HS-27A (cell line): Measurements from ENCODE around the gene RAD51B.
"Not testable (repeated sequence)": the region's sequence is repeated elsewhere in the genome, so short reads cannot be mapped to it uniquely, and the experiment has no call there.

ENCODE experiments used
- DNase-seq: peaks from one replicate; pipeline ENCODE4 v3.0.0-alpha.2; 2012; ENCODE audit warnings: low read depth, missing footprints

The RAD51B gene

GRCh38 chr14:68752271-68753006 is 932.9 kb downstream of the RAD51B start:
- DNase-seq: no peak

GRCh38 chr14:68753690-68754089 is 934.1 kb downstream of the RAD51B start:
- DNase-seq: no peak

GRCh38 chr14:68755016-68755353 is 935.4 kb downstream of the RAD51B start:
- DNase-seq: no peak

GRCh38 chr14:68756000-68756481 is 936.5 kb downstream of the RAD51B start:
- no peak for DNase-seq

GRCh38 chr14:68756734-68757133 is 937.2 kb downstream of the RAD51B start:
- DNase-seq: no peak

- DNase-seq: no peak
Measured at GRCh38 chr14:68757618-68758081, 938.1 kb downstream of the RAD51B start.

- DNase-seq: no peak
Measured at GRCh38 chr14:68758301-68758700, 938.7 kb downstream of the RAD51B start.

- DNase-seq: no peak
Measured at GRCh38 chr14:68759017-68759560, 939.5 kb downstream of the RAD51B start.

GRCh38 chr14:68759937-68760336 is 940.4 kb downstream of the RAD51B start:
- DNase-seq: no peak

- no peak for DNase-seq
Measured at GRCh38 chr14:68760761-68761160, 941.2 kb downstream of the RAD51B start.

- DNase-seq: no peak
Measured at GRCh38 chr14:68761391-68761790, 941.8 kb downstream of the RAD51B start.

GRCh38 chr14:68762953-68763764 is 943.6 kb downstream of the RAD51B start:
- no peak for DNase-seq

GRCh38 chr14:68763843-68764242 is 944.3 kb downstream of the RAD51B start:
- DNase-seq: not testable (repeated sequence)

GRCh38 chr14:68766299-68767247 is 947.0 kb downstream of the RAD51B start:
- no peak for DNase-seq

- no peak for DNase-seq
Measured at GRCh38 chr14:68767248-68767645, 947.7 kb downstream of the RAD51B start.

GRCh38 chr14:68768316-68768715 is 948.7 kb downstream of the RAD51B start:
- DNase-seq: no peak

GRCh38 chr14:68770051-68770450 is 950.5 kb downstream of the RAD51B start:
- no peak for DNase-seq

- no peak for DNase-seq
Measured at GRCh38 chr14:68770553-68771286, 951.1 kb downstream of the RAD51B start.

GRCh38 chr14:68771631-68772030 is 952.1 kb downstream of the RAD51B start:
- DNase-seq: no peak

- no peak for DNase-seq
Measured at GRCh38 chr14:68772761-68773381, 953.3 kb downstream of the RAD51B start.
